CD4-positive, alpha-beta T cell (primary cell): ENCODE data around the gene PRDM12. TPM values are rescaled to one million over a fixed set of nuclear protein-coding genes. Genes with fewer than 3 reads are reported as not detected.

Source experiments
- ATAC-seq: fragments of 200-7000 bp; cut with Tn5 transposase; one replicate; pipeline ENCODE4 v1.10.0; 2022; ENCODE audit warnings: mild to moderate bottlenecking; ENCODE audit not compliant: poor library complexity
- CTCF ChIA-PET: fragments of 350-600 bp; sonication (Branson Sonifier 250); formaldehyde crosslinking; loops from one replicate; lab custom pipeline; 2021; ENCODE audit warnings: antibody characterized with exemption, inconsistent platforms; lab: Charles Lee
- POLR2A ChIA-PET: fragments of 350-600 bp; sonication (Branson Sonifier 250); formaldehyde crosslinking; loops from one replicate; lab custom pipeline; 2021; ENCODE audit warnings: antibody characterized with exemption, inconsistent platforms; lab: Charles Lee
- DNase-seq, 14 experiments: peaks; one replicate each; pipeline ENCODE4 v3.0.0-alpha.2; 2013 to 2020; ENCODE audit warnings: mixed read lengths in 2 of 14
- H3K27ac ChIP-seq, 2 donors: one replicate each; pipeline versions ENCODE4 v1.5.1 to v1.7.0; 2013; ENCODE audit warnings: low read length in 2 of 2, low read depth in 1 of 2, mild to moderate bottlenecking in 1 of 2
- H3K27me3 ChIP-seq, 2 experiments: 1 replicate in 1 of 2; 2 replicates in 1 of 2; pipeline versions ENCODE4 v1.6.1 to v1.7.0; 2013; ENCODE audit warnings: low read length in 2 of 2, control low read depth in 1 of 2, mild to moderate bottlenecking in 1 of 2, moderate library complexity in 1 of 2; ENCODE audit not compliant: insufficient read depth in 2 of 2, control insufficient read depth in 1 of 2
- H3K36me3 ChIP-seq: one replicate; pipeline ENCODE4 v1.6.1; 2013; ENCODE audit warnings: low read length, control low read depth; ENCODE audit not compliant: insufficient read depth
- H3K4me1 ChIP-seq: one replicate; pipeline ENCODE4 v1.6.1; 2013; ENCODE audit warnings: low read length, control low read depth; ENCODE audit not compliant: insufficient read depth
- H3K4me3 ChIP-seq: one replicate; pipeline ENCODE4 v1.5.1; 2013; ENCODE audit warnings: mild to moderate bottlenecking, low read length, moderate library complexity
- H3K9me3 ChIP-seq, 2 experiments: 1 replicate in 1 of 2; 2 replicates in 1 of 2; pipeline versions ENCODE4 v1.6.1 to v1.7.0; 2013; ENCODE audit warnings: low read length in 2 of 2, mild to moderate bottlenecking in 2 of 2, control low read depth in 1 of 2, moderate library complexity in 1 of 2; ENCODE audit not compliant: control insufficient read depth in 1 of 2, insufficient read depth in 1 of 2
- H3K27ac Mint-ChIP-seq: one replicate; pipeline ENCODE4 v1.8.0; 2020; ENCODE audit warnings: mixed read lengths
- H3K27me3 Mint-ChIP-seq: one replicate; pipeline ENCODE4 v1.8.0; 2021; ENCODE audit warnings: mixed read lengths
- H3K36me3 Mint-ChIP-seq: one replicate; pipeline ENCODE4 v1.8.0; 2021; ENCODE audit warnings: low read depth, mixed read lengths
- H3K4me1 Mint-ChIP-seq: one replicate; pipeline ENCODE4 v1.8.0; 2021; ENCODE audit warnings: low read depth, mixed read lengths
- H3K4me3 Mint-ChIP-seq: one replicate; pipeline ENCODE4 v1.8.0; 2020; ENCODE audit warnings: mild to moderate bottlenecking, mixed read lengths
- H3K9me3 Mint-ChIP-seq: one replicate; pipeline ENCODE4 v1.8.0; 2020; ENCODE audit warnings: mixed read lengths
- intact Hi-C, 2 experiments: fragments of 100-400 bp; cut with DNase I in 1 of 2; cut with micrococcal nuclease in 1 of 2; formaldehyde crosslinking; loops; one replicate each; pipeline versions ENCODE4 v1.15.1 to v1.9.0; 2023 to 2025; cut with DNase I, micrococcal nuclease
- total RNA-seq, 174 experiments: library from RNA in 2 of 174; stranded (reverse) in 2 of 174; gene quantifications; one replicate each; pipeline ENCODE4 v1.2.3 and lab custom pipeline; 2021 to 2026
- TF ChIP-seq, protein P1 (sequence below): fragments of 200-600 bp; IDR thresholded peaks from one replicate; pipeline ENCODE4 v1.8.0; 2022; ENCODE audit warnings: antibody characterized with exemption, mild to moderate bottlenecking

PRDM12 gene
- total RNA-seq, 2 experiments from 2014 or later: 0.14 TPM; not detected in 1

GRCh38 chr9:130634801-130635200, 29.6 kb upstream of the PRDM12 start:
- intact Hi-C loops: no loop called here
- POLR2A ChIA-PET: no interaction called here
- DNase-seq (no peak), ATAC-seq (no peak)
- no peaks in the 10 kb centered on the region for H3K4me1 Mint-ChIP-seq
- TF ChIP-seq, protein P1, sequence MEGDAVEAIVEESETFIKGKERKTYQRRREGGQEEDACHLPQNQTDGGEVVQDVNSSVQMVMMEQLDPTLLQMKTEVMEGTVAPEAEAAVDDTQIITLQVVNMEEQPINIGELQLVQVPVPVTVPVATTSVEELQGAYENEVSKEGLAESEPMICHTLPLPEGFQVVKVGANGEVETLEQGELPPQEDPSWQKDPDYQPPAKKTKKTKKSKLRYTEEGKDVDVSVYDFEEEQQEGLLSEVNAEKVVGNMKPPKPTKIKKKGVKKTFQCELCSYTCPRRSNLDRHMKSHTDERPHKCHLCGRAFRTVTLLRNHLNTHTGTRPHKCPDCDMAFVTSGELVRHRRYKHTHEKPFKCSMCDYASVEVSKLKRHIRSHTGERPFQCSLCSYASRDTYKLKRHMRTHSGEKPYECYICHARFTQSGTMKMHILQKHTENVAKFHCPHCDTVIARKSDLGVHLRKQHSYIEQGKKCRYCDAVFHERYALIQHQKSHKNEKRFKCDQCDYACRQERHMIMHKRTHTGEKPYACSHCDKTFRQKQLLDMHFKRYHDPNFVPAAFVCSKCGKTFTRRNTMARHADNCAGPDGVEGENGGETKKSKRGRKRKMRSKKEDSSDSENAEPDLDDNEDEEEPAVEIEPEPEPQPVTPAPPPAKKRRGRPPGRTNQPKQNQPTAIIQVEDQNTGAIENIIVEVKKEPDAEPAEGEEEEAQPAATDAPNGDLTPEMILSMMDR: no peak
- H3K36me3 Mint-ChIP-seq: peaks cover 77% of the 10 kb centered on the region
- no peak overlapping the region for H3K27ac Mint-ChIP-seq
- Histone ChIP-seq H3K27ac (no peak overlapping the region), H3K4me1 (no peaks in the 10 kb centered on the region), H3K27me3 (no peaks in the 10 kb centered on the region), H3K9me3 (peaks cover 0 to 11% of the 10 kb centered on the region in 2 experiments), H3K36me3 (peaks cover 66% of the 10 kb centered on the region), H3K4me3 (no peak overlapping the region)
- H3K27me3 Mint-ChIP-seq: no peaks in the 10 kb centered on the region
- H3K4me3 Mint-ChIP-seq: no peak overlapping the region
- no peaks in the 10 kb centered on the region for H3K9me3 Mint-ChIP-seq
- CTCF ChIA-PET: no interaction called here

GRCh38 chr9:130635306-130635705, 29.1 kb upstream of the PRDM12 start:
- Mint-ChIP-seq H3K9me3 (no peaks in the 10 kb centered on the region), H3K27me3 (no peaks in the 10 kb centered on the region), H3K4me3 (no peak overlapping the region), H3K27ac (no peak overlapping the region), H3K36me3 (peaks cover 72% of the 10 kb centered on the region), H3K4me1 (no peaks in the 10 kb centered on the region)
- H3K4me3 ChIP-seq: no peak overlapping the region
- DNase-seq (no peak), ATAC-seq (no peak)
- TF ChIP-seq, protein P1: no peak
- H3K4me1 ChIP-seq: no peaks in the 10 kb centered on the region
- CTCF ChIA-PET: no interaction called here
- peaks cover 0 to 11% of the 10 kb centered on the region in 2 experiments for H3K9me3 ChIP-seq
- no peak overlapping the region for H3K27ac ChIP-seq
- no peaks in the 10 kb centered on the region for H3K27me3 ChIP-seq
- H3K36me3 ChIP-seq: peaks cover 61% of the 10 kb centered on the region
- intact Hi-C loops: no loop called here
- POLR2A ChIA-PET: no interaction called here

GRCh38 chr9:130635721-130636647, 28.4 kb upstream of the PRDM12 start:
- Mint-ChIP-seq H3K36me3 (peaks cover 66% of the 10 kb centered on the region), H3K9me3 (no peaks in the 10 kb centered on the region), H3K4me1 (no peaks in the 10 kb centered on the region), H3K27ac (no peak overlapping the region), H3K27me3 (no peaks in the 10 kb centered on the region), H3K4me3 (no peak overlapping the region)
- Histone ChIP-seq H3K27ac (no peak overlapping the region), H3K4me3 (no peak overlapping the region), H3K4me1 (no peaks in the 10 kb centered on the region), H3K27me3 (no peaks in the 10 kb centered on the region), H3K9me3 (peaks cover 0 to 11% of the 10 kb centered on the region in 2 experiments), H3K36me3 (peaks cover 54% of the 10 kb centered on the region)
- CTCF ChIA-PET: no interaction called here
- DNase-seq (no peak), ATAC-seq (no peak)
- TF ChIP-seq, protein P1: no peak
- intact Hi-C loops: no loop called here
- POLR2A ChIA-PET: no interaction called here
